ENCODE results near the gene SLC9A4. TPM values are rescaled to one million over a fixed set of nuclear protein-coding genes. Genes with fewer than 3 reads are reported as not detected.

Gene SLC9A4
- polyA plus RNA-seq, 1 experiment, result not detected

DNA sequence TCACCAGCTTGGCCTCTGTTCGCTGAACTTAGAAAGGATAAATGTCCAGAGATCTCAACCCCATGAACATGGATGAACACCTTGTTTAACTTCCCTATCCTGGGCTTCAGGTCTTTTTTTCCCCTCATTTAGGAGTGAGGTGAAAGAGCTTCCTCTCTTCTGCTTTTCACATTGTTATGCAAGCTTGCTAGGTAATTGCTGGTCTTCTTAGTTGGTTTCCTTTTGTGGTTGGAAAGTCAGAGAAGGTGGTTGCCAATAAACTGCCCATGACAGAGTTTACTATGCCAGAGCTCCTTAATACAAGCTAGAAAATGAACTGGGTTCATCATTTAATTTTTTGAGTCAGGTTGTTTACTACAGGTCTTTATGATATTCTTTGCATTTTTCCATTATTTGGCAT is 16.6 kb downstream of the SLC9A4 start:
- ChIA-PET POLR2A (no interaction called here), CTCF (interaction anchor here (3.9 kb wide), 1 partner anchor 17 kb away, joined by 14 read pairs; the partner anchor contains the start of gene SLC9A4)
- no peak for DNase-seq (ENCODE audit: low read depth, low spot score)
- H3K4me3 ChIP-seq (ENCODE audit: low read depth, low read length), result no peak overlapping the region
- H3K27me3 ChIP-seq (ENCODE audit: control insufficient read depth, insufficient read depth, low read length), result peaks cover 18% of the 10 kb centered on the region
- no peak for TF ChIP-seq CTCF (IDR thresholded peaks at IDR 0.05; ENCODE audit: low read depth, low read length)
- H3K27ac ChIP-seq (ENCODE audit: low read depth, low read length), result no peak overlapping the region
- H3K9me3 ChIP-seq (ENCODE audit: control insufficient read depth, insufficient read depth, low read length), result no peaks in the 10 kb centered on the region

- TF ChIP-seq CTCF (IDR thresholded peaks at IDR 0.05; ENCODE audit: low read depth, low read length), result no peak
- ChIA-PET POLR2A (no interaction called here), CTCF (interaction anchor here (0.5 to 3.9 kb wide), 2 partner anchors 19 to 178 kb away, joined by 6 to 14 read pairs; partner anchors contain the start of gene SLC9A4)
Measured at GRCh38 chr2:102492006-102492405, 19.0 kb downstream of the SLC9A4 start.

DNA sequence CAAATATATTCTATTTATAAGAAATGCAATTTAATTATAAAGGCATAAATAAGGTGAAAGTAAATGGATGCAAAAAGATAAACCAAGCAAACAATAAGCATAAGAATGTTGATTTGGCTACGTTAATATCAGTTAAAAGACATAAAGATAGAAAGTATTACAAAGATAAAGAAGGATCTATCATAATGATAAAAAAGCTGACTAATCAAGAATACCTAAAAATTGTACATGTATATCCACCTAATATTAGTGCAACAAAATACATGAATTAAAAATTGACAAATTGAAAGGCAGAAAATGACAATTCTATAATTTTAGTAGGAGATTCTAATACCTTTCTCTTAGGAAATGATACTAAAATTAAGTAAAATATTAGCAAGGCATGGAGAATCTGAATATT is 21.5 kb downstream of the SLC9A4 start:
- POLR2A ChIA-PET, result no interaction called here
- no peak for TF ChIP-seq CTCF (IDR thresholded peaks at IDR 0.05; ENCODE audit: low read depth, low read length)
- CTCF ChIA-PET, result no interaction called here
- no peak for DNase-seq (ENCODE audit: low read depth, low spot score)
- H3K9me3 ChIP-seq (ENCODE audit: control insufficient read depth, insufficient read depth, low read length), result no peaks in the 10 kb centered on the region
- no peak overlapping the region for H3K4me3 ChIP-seq (ENCODE audit: low read depth, low read length)
- H3K27ac ChIP-seq (ENCODE audit: low read depth, low read length), result no peak overlapping the region
- peaks cover 2% of the 10 kb centered on the region for H3K27me3 ChIP-seq (ENCODE audit: control insufficient read depth, insufficient read depth, low read length)

More at GRCh38 chr2:102492006-102492405, 19.0 kb downstream of the SLC9A4 start:
- DNase-seq (ENCODE audit: low read depth, low spot score), result no peak
- Histone ChIP-seq H3K4me3 (ENCODE audit: low read depth, low read length) (no peak overlapping the region), H3K27ac (ENCODE audit: low read depth, low read length) (no peak overlapping the region), H3K9me3 (ENCODE audit: control insufficient read depth, insufficient read depth, low read length) (no peaks in the 10 kb centered on the region), H3K27me3 (ENCODE audit: control insufficient read depth, insufficient read depth, low read length) (peaks cover 4% of the 10 kb centered on the region)

- H3K27me3 ChIP-seq (ENCODE audit: control insufficient read depth, insufficient read depth, low read length), result peaks cover 2% of the 10 kb centered on the region
- no peak for TF ChIP-seq CTCF (IDR thresholded peaks at IDR 0.05; ENCODE audit: low read depth, low read length)
- H3K9me3 ChIP-seq (ENCODE audit: control insufficient read depth, insufficient read depth, low read length), result no peaks in the 10 kb centered on the region
- H3K27ac ChIP-seq (ENCODE audit: low read depth, low read length), result no peak overlapping the region
- DNase-seq (ENCODE audit: low read depth, low spot score), result no peak
- ChIA-PET CTCF (interaction anchor here (2.1 kb wide), 1 partner anchor 25 kb away, joined by 8 read pairs; the partner anchor contains the start of gene SLC9A4), POLR2A (no interaction called here)
- H3K4me3 ChIP-seq (ENCODE audit: low read depth, low read length), result no peak overlapping the region
Measured at GRCh38 chr2:102498414-102498813, 25.4 kb downstream of the SLC9A4 start.

GRCh38 chr2:102499558-102499957 is 26.5 kb downstream of the SLC9A4 start:
- Histone ChIP-seq H3K27ac (ENCODE audit: low read depth, low read length) (no peak overlapping the region), H3K9me3 (ENCODE audit: control insufficient read depth, insufficient read depth, low read length) (no peaks in the 10 kb centered on the region), H3K4me3 (ENCODE audit: low read depth, low read length) (no peak overlapping the region), H3K27me3 (ENCODE audit: control insufficient read depth, insufficient read depth, low read length) (peaks cover 5% of the 10 kb centered on the region)
- CTCF ChIA-PET, result interaction anchor here (2.1 kb wide), 1 partner anchor 27 kb away, joined by 8 read pairs; the partner anchor contains the start of gene SLC9A4
- TF ChIP-seq CTCF (IDR thresholded peaks at IDR 0.05; ENCODE audit: low read depth, low read length), result no peak
- POLR2A ChIA-PET, result no interaction called here
- DNase-seq (ENCODE audit: low read depth, low spot score), result no peak

Data from AG04450 (cell line).